T47D (cell line): ENCODE results near the gene JPH3.

ENCODE experiments used
- DNase-seq, 2 experiments: peaks; one replicate each; pipeline versions ENCODE4 v3.0.0 to v3.0.0-alpha.2; 2011 to 2012; ENCODE audit warnings: low read depth in 1 of 2, low spot score in 1 of 2
- JUND ChIP-seq: IDR thresholded peaks from 2 replicates; pipeline ENCODE4 v1.6.1; 2012; ENCODE audit warnings: low read depth
- in situ Hi-C: cut with HindIII; loops from 2 replicates; pipeline ENCODE4 v1.10.0; 2016; ENCODE audit warnings: low sequenced_read_pairs, low pct_unique_long_range_greater_than_20kb

Gene JPH3

DNA sequence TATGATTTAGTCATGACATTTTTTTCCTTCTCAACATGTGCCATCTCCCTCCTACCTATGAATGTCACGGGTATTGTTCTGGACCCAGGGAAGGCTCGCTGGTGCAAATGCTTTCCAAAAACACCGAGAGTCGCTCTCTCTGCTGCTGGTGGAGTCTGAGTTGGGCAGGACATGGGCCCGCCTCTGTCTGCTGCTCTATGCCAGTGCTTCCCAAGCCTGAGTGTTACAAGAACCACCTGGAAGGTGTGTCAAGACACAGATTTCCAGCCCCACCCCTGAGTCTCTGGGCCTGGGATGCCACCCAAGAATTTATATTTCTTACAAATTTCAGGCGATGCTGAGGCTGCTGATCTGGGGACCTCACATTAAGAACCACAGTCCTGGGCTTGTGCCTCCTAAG lies 9.1 kb downstream of the JPH3 start:
- DNase-seq: no peak
- in situ Hi-C loops: no loop called here

DNA sequence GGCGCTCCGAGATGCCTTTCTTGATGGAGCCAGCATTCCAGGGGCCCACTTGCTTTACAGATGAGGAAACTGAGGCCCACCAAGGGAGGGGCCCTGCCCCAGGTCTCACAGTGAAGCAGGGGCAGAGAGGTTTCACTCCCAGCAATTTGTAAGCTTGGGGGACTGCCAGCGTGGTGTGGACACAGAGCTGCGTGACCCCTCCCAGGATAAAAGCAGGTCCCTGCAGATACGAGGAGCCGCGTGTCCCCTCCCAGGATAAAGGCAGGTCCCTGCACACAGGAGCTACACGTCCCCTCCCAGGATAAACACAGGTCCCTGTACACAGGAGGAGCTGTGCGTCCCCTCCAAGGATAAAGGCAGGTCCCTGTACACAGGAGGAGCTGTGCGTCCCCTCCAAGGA lies 11.7 kb downstream of the JPH3 start:
- no peak for TF ChIP-seq JUND
- in situ Hi-C loops: no loop called here
- DNase-seq: no peak

More for the DNA sequence above, 9.1 kb downstream of the JPH3 start:
- no peak for TF ChIP-seq JUND

GRCh38 chr16:87615621-87616041 lies 13.3 kb downstream of the JPH3 start:
- DNase-seq: no peak
- in situ Hi-C loops: no loop called here
- TF ChIP-seq JUND: no peak

- TF ChIP-seq JUND: no peak
- no peak for DNase-seq
- in situ Hi-C loops: no loop called here
These were observed 14.2 kb downstream of the JPH3 start for GRCh38 chr16:87616556-87616955.

- no peak for DNase-seq
- in situ Hi-C loops: no loop called here
These were observed 15.9 kb downstream of the JPH3 start for GRCh38 chr16:87618216-87618615.

GRCh38 chr16:87619360-87620200 lies 17.3 kb downstream of the JPH3 start:
- TF ChIP-seq JUND: no peak
- DNase-seq: no peak
- in situ Hi-C loops: no loop called here

More at GRCh38 chr16:87618216-87618615, 15.9 kb downstream of the JPH3 start:
- TF ChIP-seq JUND: no peak

- no peak for DNase-seq
- TF ChIP-seq JUND: no peak
- in situ Hi-C loops: no loop called here
These were observed 17.8 kb downstream of the JPH3 start for GRCh38 chr16:87620201-87620495.

- no peak for TF ChIP-seq JUND
- DNase-seq: no peak
- in situ Hi-C loops: no loop called here
These were observed 19.2 kb downstream of the JPH3 start for GRCh38 chr16:87621550-87621829.

DNA sequence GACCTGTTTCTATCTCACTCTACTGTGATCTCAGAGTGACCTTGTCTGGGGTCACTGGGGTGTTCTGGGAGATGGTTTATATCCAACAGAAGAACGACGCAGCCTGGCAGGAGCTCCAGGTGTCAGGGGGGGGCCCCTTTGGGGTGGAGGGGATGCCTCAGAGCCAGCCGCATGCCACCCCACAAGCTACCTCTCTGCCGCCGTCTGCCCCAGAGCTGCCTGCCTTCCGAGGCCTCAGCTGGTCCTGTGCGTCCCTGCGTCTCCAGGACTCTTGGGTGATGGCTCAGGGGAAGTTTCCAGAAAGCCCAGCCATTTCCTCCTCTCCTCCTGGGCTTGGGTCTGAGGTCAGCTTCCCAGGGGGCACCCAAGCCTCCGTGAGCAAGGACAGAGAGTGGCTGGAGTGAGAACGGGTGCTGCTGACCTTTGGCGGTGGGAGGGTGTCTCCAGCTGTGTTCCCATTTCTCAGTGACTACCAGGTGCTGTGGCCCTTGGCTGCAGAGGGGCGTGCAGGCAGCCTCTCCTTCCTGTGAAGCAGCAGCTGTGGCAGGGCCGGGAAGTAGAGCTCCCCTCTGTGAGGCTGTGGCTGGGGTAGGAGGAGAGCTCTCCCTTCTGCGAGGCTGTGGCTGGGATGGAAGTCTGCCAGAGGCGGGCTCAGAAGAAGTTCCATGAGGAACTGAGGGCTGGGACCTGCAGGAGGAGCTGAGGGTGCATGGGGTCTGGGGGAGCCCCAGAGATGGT lies 19.8 kb downstream of the JPH3 start:
- in situ Hi-C loops: no loop called here
- no peak for DNase-seq
- TF ChIP-seq JUND: no peak

DNA sequence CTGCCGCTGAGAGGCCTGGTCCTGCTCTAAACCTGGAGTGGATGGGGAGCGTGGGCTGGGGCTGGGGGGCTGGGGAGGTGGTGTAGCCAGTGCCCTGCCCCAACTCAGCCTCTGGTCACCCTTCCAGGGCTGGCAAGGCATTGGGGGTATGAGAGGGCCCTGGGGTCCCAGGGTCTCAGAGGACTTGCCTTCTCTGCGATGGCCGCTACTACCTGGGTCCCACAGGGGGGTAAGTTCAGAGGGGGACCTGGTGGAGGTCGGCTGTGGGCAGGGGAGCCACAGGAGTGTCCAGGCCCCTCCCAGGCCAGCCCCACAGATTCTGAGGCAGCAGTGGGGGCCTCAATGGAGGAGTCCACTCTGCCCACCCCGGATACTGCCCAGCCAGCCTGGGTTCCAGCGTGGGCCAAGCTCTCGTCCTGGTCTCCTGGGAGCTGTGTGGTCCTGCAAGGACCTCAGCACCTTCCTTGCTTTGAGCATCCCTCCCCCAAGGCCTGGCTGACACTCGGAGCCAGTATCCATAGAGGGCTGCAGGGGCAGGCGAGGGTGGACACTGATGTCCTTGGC lies 20.5 kb downstream of the JPH3 start:
- in situ Hi-C loops: no loop called here
- DNase-seq: no peak
- TF ChIP-seq JUND: no peak

GRCh38 chr16:87625241-87625797 lies 23.0 kb downstream of the JPH3 start:
- in situ Hi-C loops: no loop called here

DNA sequence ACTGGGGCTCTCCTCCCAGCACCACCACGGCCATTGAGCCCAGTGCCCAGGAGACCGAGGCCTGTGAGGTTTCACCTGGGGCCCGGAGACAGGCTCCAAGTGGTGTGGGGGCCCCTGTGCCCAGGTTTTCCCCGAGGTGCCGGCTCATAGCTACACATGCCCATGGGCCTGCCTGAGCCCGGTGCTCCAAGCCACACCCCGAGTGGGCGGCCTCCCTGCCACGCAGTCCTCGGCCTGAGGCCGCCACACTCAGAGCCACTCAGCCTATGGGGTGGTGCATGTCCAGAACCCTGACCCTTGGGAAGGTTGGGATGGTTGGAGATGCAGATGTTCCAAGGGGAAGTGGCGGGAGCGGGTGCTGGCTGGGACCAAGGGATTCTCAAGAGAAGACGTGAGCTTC lies 24.1 kb downstream of the JPH3 start:
- no peak for TF ChIP-seq JUND
- in situ Hi-C loops: no loop called here
- DNase-seq: no peak

More at GRCh38 chr16:87625241-87625797, 23.0 kb downstream of the JPH3 start:
- TF ChIP-seq JUND: no peak
- DNase-seq: no peak

DNA sequence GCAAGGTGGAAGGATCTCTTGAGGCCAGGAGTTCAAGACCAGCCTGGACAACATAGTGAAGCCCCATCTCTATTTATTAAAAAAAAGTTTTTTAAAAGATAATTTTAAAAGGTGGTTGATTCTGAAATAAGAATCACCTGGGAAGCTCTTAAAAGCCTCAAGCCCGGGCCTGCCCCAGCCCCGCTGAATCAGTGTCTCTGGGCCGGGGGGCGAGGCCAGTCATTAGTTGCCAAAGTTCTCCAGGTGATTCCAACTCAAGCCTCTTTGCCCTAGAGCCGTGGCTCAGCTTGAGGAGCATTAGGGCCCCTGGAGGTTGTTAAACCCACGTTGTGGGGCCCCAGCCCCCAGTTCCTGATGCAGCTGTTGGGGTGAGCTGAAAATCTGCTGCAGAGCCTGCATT lies 24.6 kb downstream of the JPH3 start:
- in situ Hi-C loops: no loop called here
- no peak for DNase-seq
- no peak for TF ChIP-seq JUND
